IMR-90 (cell line): ENCODE data around the gene RBMS3. TPM values are rescaled to one million over a fixed set of nuclear protein-coding genes. Genes with fewer than 3 reads are reported as not detected.

Experiments
- ATAC-seq: fragments of 200-7000 bp; cut with Tn5 transposase; 2 replicates; pipeline ENCODE4 v1.9.1; 2020; ENCODE audit warnings: low read depth, mild to moderate bottlenecking, moderate library complexity
- BruUV-seq: library from RNA; stranded (reverse); fragments of 400-500 nt; replicated peaks from 2 replicates; lab custom pipeline; 2021; lab: Mats Ljungman, UMichigan
- CTCF ChIA-PET: fragments of 300-600 bp; formaldehyde crosslinking; extraction: SDS; loops from one replicate; lab custom pipeline; 2021; ENCODE audit warnings: antibody characterized with exemption; lab: Yijun Ruan, JAX
- POLR2A ChIA-PET: fragments of 300-600 bp; sonication (Branson Sonifier 250); formaldehyde crosslinking; loops from one replicate; lab custom pipeline; 2022; ENCODE audit warnings: antibody characterized with exemption; ENCODE audit not compliant: unreplicated experiment; lab: Charles Lee
- DNase-seq: peaks from one replicate; pipeline ENCODE4 v3.0.0; 2013
- H2AFZ ChIP-seq: replicated peaks from 2 replicates; pipeline ENCODE3; 2013; ENCODE audit warnings: low read length, mild to moderate bottlenecking; ENCODE audit not compliant: poor library complexity
- H2AK5ac ChIP-seq: 2 replicates; pipeline ENCODE4 v1.6.1; 2013; ENCODE audit warnings: low read depth, low read length, inconsistent platforms
- H2AK9ac ChIP-seq: replicated peaks from 2 replicates; pipeline ENCODE3; 2013; ENCODE audit warnings: mild to moderate bottlenecking, low read depth, low read length, moderate library complexity; ENCODE audit not compliant: poor library complexity
- H2BK120ac ChIP-seq: 2 replicates; pipeline ENCODE4 v1.6.1; 2013; ENCODE audit warnings: low read depth, low read length, inconsistent platforms
- H2BK15ac ChIP-seq: 3 replicates; pipeline ENCODE4 v1.6.1; 2013; ENCODE audit warnings: low read depth, low read length, inconsistent platforms
- H2BK20ac ChIP-seq: 2 replicates; pipeline ENCODE4 v1.6.1; 2013; ENCODE audit warnings: low read depth, mild to moderate bottlenecking, inconsistent platforms, low read length, moderate library complexity
- H2BK5ac ChIP-seq: 2 replicates; pipeline ENCODE4 v1.6.1; 2013; ENCODE audit warnings: mild to moderate bottlenecking, low read depth, low read length, inconsistent platforms; ENCODE audit not compliant: poor library complexity, severe bottlenecking
- H3K14ac ChIP-seq: replicated peaks from 2 replicates; pipeline ENCODE4 v1.6.1; 2013; ENCODE audit warnings: low read depth, low read length, inconsistent platforms
- H3K18ac ChIP-seq: 2 replicates; pipeline ENCODE4 v1.6.1; 2013; ENCODE audit warnings: low read depth, low read length, control low read depth
- H3K23ac ChIP-seq: 2 replicates; pipeline ENCODE4 v1.6.1; 2013; ENCODE audit warnings: low read depth, low read length, inconsistent platforms
- H3K27ac ChIP-seq: 2 replicates; pipeline ENCODE4 v1.5.1; 2013; ENCODE audit warnings: mild to moderate bottlenecking, control low read depth, low read length; ENCODE audit not compliant: insufficient read depth
- H3K27me3 ChIP-seq: 2 replicates; pipeline ENCODE4 v1.6.1; 2013; ENCODE audit warnings: low read length; ENCODE audit not compliant: control insufficient read depth, insufficient read depth
- H3K36me3 ChIP-seq: 2 replicates; pipeline ENCODE4 v1.6.1; 2013; ENCODE audit warnings: low read length, mixed read lengths; ENCODE audit not compliant: control insufficient read depth, insufficient read depth
- H3K4ac ChIP-seq: 2 replicates; pipeline ENCODE4 v1.6.1; 2013; ENCODE audit warnings: low read depth, low read length, inconsistent platforms
- H3K4me1 ChIP-seq: 2 replicates; pipeline ENCODE4 v1.6.1; 2013; ENCODE audit warnings: low read length, mixed read lengths; ENCODE audit not compliant: control insufficient read depth, insufficient read depth
- H3K4me2 ChIP-seq: 2 replicates; pipeline ENCODE4 v1.6.1; 2013; ENCODE audit warnings: low read depth, mild to moderate bottlenecking, control low read depth, low read length, moderate library complexity
- H3K4me3 ChIP-seq: 2 replicates; pipeline ENCODE4 v1.5.1; 2013; ENCODE audit warnings: low read depth, mild to moderate bottlenecking, control low read depth, low read length, moderate library complexity; ENCODE audit not compliant: insufficient read depth
- H3K56ac ChIP-seq: 2 replicates; pipeline ENCODE4 v1.6.1; 2013; ENCODE audit warnings: low read length, inconsistent platforms; ENCODE audit not compliant: insufficient read depth; ENCODE audit errors: extremely low read depth
- H3K79me1 ChIP-seq, 2 experiments: 2 replicates each; pipeline ENCODE4 v1.6.1; 2013; ENCODE audit warnings: low read length in 2 of 2, inconsistent platforms in 1 of 2, low read depth in 1 of 2
- H3K9ac ChIP-seq: 2 replicates; pipeline ENCODE4 v1.6.1; 2013; ENCODE audit warnings: low read depth, low read length, control low read depth
- H3K9me1 ChIP-seq: 2 replicates; pipeline ENCODE4 v1.6.1; 2013; ENCODE audit warnings: low read length, inconsistent platforms; ENCODE audit not compliant: insufficient read depth
- H3K9me3 ChIP-seq: 2 replicates; pipeline ENCODE4 v1.6.1; 2013; ENCODE audit warnings: low read length; ENCODE audit not compliant: control insufficient read depth, insufficient read depth
- H4K20me1 ChIP-seq: 2 replicates; pipeline ENCODE4 v1.6.1; 2013; ENCODE audit warnings: low read length, inconsistent platforms; ENCODE audit not compliant: insufficient read depth
- H4K5ac ChIP-seq: 2 replicates; pipeline ENCODE4 v1.6.1; 2013; ENCODE audit warnings: mild to moderate bottlenecking, low read depth, low read length, control low read depth
- H4K8ac ChIP-seq, 2 experiments: 2 replicates each; pipeline ENCODE4 v1.6.1; 2013; ENCODE audit warnings: low read depth in 2 of 2, low read length in 2 of 2, control low read depth in 1 of 2, inconsistent platforms in 1 of 2
- H4K91ac ChIP-seq: 2 replicates; pipeline ENCODE4 v1.6.1; 2013; ENCODE audit warnings: low read depth, low read length, inconsistent platforms; ENCODE audit not compliant: insufficient read depth
- MXI1 ChIP-seq: IDR thresholded peaks from 2 replicates; pipeline ENCODE4 v1.6.1; 2012; ENCODE audit warnings: low read depth, mild to moderate bottlenecking, low read length, moderate library complexity, borderline replicate concordance
- NFE2L2 ChIP-seq: fragments of 150-350 bp; IDR thresholded peaks from 2 replicates; pipeline ENCODE4 v1.6.1; 2016; ENCODE audit warnings: low read depth, mild to moderate bottlenecking, low read length
- RAD21 ChIP-seq: IDR thresholded peaks from 2 replicates; pipeline ENCODE4 v1.6.1; 2012; ENCODE audit warnings: low read length, improper control_type of control experiment
- RCOR1 ChIP-seq: IDR thresholded peaks from 2 replicates; pipeline ENCODE4 v1.6.1; 2012; ENCODE audit warnings: mild to moderate bottlenecking, low read length, improper control_type of control experiment; ENCODE audit not compliant: insufficient replicate concordance
- RFX5 ChIP-seq: IDR thresholded peaks from 2 replicates; pipeline ENCODE4 v1.8.0; 2012; ENCODE audit warnings: low read depth, mild to moderate bottlenecking, low read length, moderate library complexity
- SMC3 ChIP-seq: fragments of 150-350 bp; IDR thresholded peaks from 2 replicates; pipeline ENCODE4 v1.6.1; 2016; ENCODE audit warnings: low read depth, mild to moderate bottlenecking, antibody characterized with exemption, low read length, moderate library complexity
- WGBS, 2 experiments: methylation state at CpG; one replicate each; pipeline versions ENCODE4 v1.1.5 to v1.1.7; 2013; ENCODE audit warnings: missing lambda C conversion rate in 2 of 2; ENCODE audit not compliant: insufficient read length in 1 of 2; ENCODE audit errors: extremely low coverage in 2 of 2; 5-methylcytosine and 5-hydroxymethylcytosine counted together
- dilution Hi-C: fragments of 300-500 bp; cut with HindIII; formaldehyde crosslinking; loops from one replicate; pipeline ENCODE4 v1.14.3; 2018; ENCODE audit warnings: low sequenced_read_pairs; ENCODE audit not compliant: unreplicated experiment
- in situ Hi-C: fragments of 300-500 bp; cut with MboI; formaldehyde crosslinking; loops from 3 replicates; pipeline ENCODE4 v1.14.3; 2019; ENCODE audit warnings: low sequenced_read_pairs, inconsistent platforms, mixed read lengths
- intact Hi-C: fragments of 100-400 bp; cut with micrococcal nuclease; formaldehyde crosslinking; loops from 2 replicates; pipeline ENCODE4 v1.10.0; 2022
- polyA plus RNA-seq, 3 experiments: library from polyadenylated mRNA; depleted of rRNA; stranded (reverse); fragments of >200 nt; gene quantifications; 2 replicates each; pipeline ENCODE4 v1.2.3, GENCODE V29; 2012; ENCODE audit warnings: low replicate concordance in 1 of 3
- total RNA-seq: library from RNA; depleted of rRNA; stranded (reverse); fragments of >200 nt; gene quantifications from 2 replicates; pipeline ENCODE4 v1.2.3, GENCODE V29; 2012
- TF ChIP-seq, protein P1 (sequence below): fragments of 150-350 bp; IDR thresholded peaks from 2 replicates; pipeline ENCODE4 v1.6.1; 2017; ENCODE audit warnings: mild to moderate bottlenecking, antibody characterized with exemption, low read length, low read depth
- TF ChIP-seq, protein P2 (sequence below): conservative IDR thresholded peaks from 2 replicates; pipeline ENCODE4 v1.5.1; 2012; ENCODE audit warnings: mild to moderate bottlenecking, low read depth, low read length, improper control_type of control experiment

The RBMS3 gene
- total and polyA plus RNA-seq, 2 of the 4 experiments (the other 2 are of a cell fraction): 15.2 to 127 TPM

DNA sequence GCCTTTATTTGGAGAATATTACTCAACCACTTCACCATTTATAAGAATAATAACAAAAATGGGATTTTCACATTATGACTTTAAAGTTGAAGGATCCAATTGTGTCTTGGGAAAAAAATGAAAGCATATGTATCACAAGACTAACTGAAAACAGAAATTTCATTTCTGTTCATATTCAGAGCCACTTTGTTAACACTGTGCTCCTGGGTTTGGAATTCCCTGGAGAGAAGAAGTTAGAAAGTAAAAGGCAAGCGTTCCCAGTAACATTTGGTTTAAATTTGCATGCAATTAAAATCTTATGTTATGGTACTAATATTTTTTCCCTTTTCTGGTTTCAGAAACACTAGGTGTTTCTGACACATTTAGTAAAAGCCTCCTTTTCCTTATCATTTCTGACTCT lies 230.8 kb downstream of the RBMS3 start:
- peaks cover 15 to 40% of the 10 kb centered on the region in 2 experiments for H3K79me1 ChIP-seq
- no peak for TF ChIP-seq RAD21
- TF ChIP-seq, protein P1, sequence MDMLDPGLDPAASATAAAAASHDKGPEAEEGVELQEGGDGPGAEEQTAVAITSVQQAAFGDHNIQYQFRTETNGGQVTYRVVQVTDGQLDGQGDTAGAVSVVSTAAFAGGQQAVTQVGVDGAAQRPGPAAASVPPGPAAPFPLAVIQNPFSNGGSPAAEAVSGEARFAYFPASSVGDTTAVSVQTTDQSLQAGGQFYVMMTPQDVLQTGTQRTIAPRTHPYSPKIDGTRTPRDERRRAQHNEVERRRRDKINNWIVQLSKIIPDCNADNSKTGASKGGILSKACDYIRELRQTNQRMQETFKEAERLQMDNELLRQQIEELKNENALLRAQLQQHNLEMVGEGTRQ: no peak
- no peak for TF ChIP-seq RCOR1
- no peak for TF ChIP-seq SMC3
- TF ChIP-seq NFE2L2: no peak
- TF ChIP-seq, protein P2, sequence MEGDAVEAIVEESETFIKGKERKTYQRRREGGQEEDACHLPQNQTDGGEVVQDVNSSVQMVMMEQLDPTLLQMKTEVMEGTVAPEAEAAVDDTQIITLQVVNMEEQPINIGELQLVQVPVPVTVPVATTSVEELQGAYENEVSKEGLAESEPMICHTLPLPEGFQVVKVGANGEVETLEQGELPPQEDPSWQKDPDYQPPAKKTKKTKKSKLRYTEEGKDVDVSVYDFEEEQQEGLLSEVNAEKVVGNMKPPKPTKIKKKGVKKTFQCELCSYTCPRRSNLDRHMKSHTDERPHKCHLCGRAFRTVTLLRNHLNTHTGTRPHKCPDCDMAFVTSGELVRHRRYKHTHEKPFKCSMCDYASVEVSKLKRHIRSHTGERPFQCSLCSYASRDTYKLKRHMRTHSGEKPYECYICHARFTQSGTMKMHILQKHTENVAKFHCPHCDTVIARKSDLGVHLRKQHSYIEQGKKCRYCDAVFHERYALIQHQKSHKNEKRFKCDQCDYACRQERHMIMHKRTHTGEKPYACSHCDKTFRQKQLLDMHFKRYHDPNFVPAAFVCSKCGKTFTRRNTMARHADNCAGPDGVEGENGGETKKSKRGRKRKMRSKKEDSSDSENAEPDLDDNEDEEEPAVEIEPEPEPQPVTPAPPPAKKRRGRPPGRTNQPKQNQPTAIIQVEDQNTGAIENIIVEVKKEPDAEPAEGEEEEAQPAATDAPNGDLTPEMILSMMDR: no peak
- no peak for TF ChIP-seq MXI1
- no peak for TF ChIP-seq RFX5
- ChIA-PET CTCF (no interaction called here), POLR2A (no interaction called here)
- no peak overlapping the region for H4K91ac ChIP-seq
- H3K4me1 ChIP-seq: peaks cover 13% of the 10 kb centered on the region; the same call in 1 of the 2 replicates
- H2BK15ac ChIP-seq: no peak overlapping the region
- H2BK120ac ChIP-seq: no peak overlapping the region
- no peak overlapping the region for H3K9ac ChIP-seq
- dilution Hi-C loops: no loop called here
- no peak overlapping the region for H4K8ac ChIP-seq
- in situ Hi-C loops: no loop called here
- no peak overlapping the region for H2BK20ac ChIP-seq
- WGBS, 2 experiments: no CpG with 5 or more reads among the region's 1 CpG
- no peak overlapping the region for H4K5ac ChIP-seq
- DNase-seq (no peak), ATAC-seq (no peak)
- no peak overlapping the region for H3K4me2 ChIP-seq
- H3K9me1 ChIP-seq: peaks cover 8% of the 10 kb centered on the region
- no peak overlapping the region for H3K4me3 ChIP-seq
- no peak overlapping the region for H2AFZ ChIP-seq
- no peaks in the 10 kb centered on the region for H3K9me3 ChIP-seq
- no TSS peak for BruUV-seq
- no peak overlapping the region for H2AK5ac ChIP-seq
- H3K27me3 ChIP-seq: no peaks in the 10 kb centered on the region
- no peak overlapping the region for H2AK9ac ChIP-seq
- no peak overlapping the region for H3K56ac ChIP-seq
- H4K20me1 ChIP-seq: peaks cover 9% of the 10 kb centered on the region
- no peak overlapping the region for H3K14ac ChIP-seq
- H2BK5ac ChIP-seq: no peak overlapping the region
- H3K36me3 ChIP-seq: no peaks in the 10 kb centered on the region
- H3K4ac ChIP-seq: no peak overlapping the region
- intact Hi-C loops: no loop called here
- H3K23ac ChIP-seq: no peak overlapping the region
- H3K18ac ChIP-seq: no peak overlapping the region
- no peak overlapping the region for H3K27ac ChIP-seq
